Measurements from ENCODE around the gene PROSER2. TPM values are rescaled to one million over a fixed set of nuclear protein-coding genes. Genes with fewer than 3 reads are reported as not detected.

Gene PROSER2
- total RNA-seq, 1 experiment from 2014 or later, result 19.5 TPM

GRCh38 chr10:11908991-11909390 lies 85.8 kb downstream of the PROSER2 start:
- H3K27ac Mint-ChIP-seq (ENCODE audit: unreplicated experiment), result no peak overlapping the region
- BruUV-seq (replicated peaks), result no TSS peak

GRCh38 chr10:11909618-11910017 lies 86.5 kb downstream of the PROSER2 start:
- no peaks in the 10 kb centered on the region for H3K9me3 Mint-ChIP-seq (ENCODE audit: low read depth, unreplicated experiment)
- no peak overlapping the region for H3K4me3 Mint-ChIP-seq (ENCODE audit: low read depth, unreplicated experiment)
- no peak overlapping the region for H3K27ac Mint-ChIP-seq (ENCODE audit: unreplicated experiment)
- H3K4me1 Mint-ChIP-seq (ENCODE audit: low read depth, unreplicated experiment), result no peaks in the 10 kb centered on the region
- intact Hi-C loops (cut with micrococcal nuclease; ENCODE audit: unreplicated experiment), result no loop called here
- no peak for DNase-seq
- no peaks in the 10 kb centered on the region for H3K27me3 Mint-ChIP-seq (ENCODE audit: unreplicated experiment)
- CTCF ChIA-PET, result interaction anchor here (1.0 kb wide), 1 partner anchor 8 kb away, joined by 3 read pairs; no protein-coding TSS in a partner anchor
- TF ChIP-seq CTCF (IDR thresholded peaks at IDR 0.05; ENCODE audit: unreplicated experiment), result no peak
- BruUV-seq (replicated peaks), result no TSS peak
- H3K36me3 Mint-ChIP-seq (ENCODE audit: insufficient read depth, unreplicated experiment), result no peaks in the 10 kb centered on the region

More at GRCh38 chr10:11908991-11909390, 85.8 kb downstream of the PROSER2 start:
- no peaks in the 10 kb centered on the region for H3K36me3 Mint-ChIP-seq (ENCODE audit: insufficient read depth, unreplicated experiment)
- DNase-seq, result no peak
- no peak overlapping the region for H3K4me3 Mint-ChIP-seq (ENCODE audit: low read depth, unreplicated experiment)
- intact Hi-C loops (cut with micrococcal nuclease; ENCODE audit: unreplicated experiment), result no loop called here
- CTCF ChIA-PET, result interaction anchor here (1.0 kb wide), 1 partner anchor 9 kb away, joined by 3 read pairs; no protein-coding TSS in a partner anchor
- TF ChIP-seq CTCF (IDR thresholded peaks at IDR 0.05; ENCODE audit: unreplicated experiment), result no peak
- H3K9me3 Mint-ChIP-seq (ENCODE audit: low read depth, unreplicated experiment), result no peaks in the 10 kb centered on the region
- no peaks in the 10 kb centered on the region for H3K4me1 Mint-ChIP-seq (ENCODE audit: low read depth, unreplicated experiment)
- no peaks in the 10 kb centered on the region for H3K27me3 Mint-ChIP-seq (ENCODE audit: unreplicated experiment)

- H3K4me3 Mint-ChIP-seq (ENCODE audit: low read depth, unreplicated experiment), result no peak overlapping the region
- TF ChIP-seq CTCF (IDR thresholded peaks at IDR 0.05; ENCODE audit: unreplicated experiment), result no peak
- H3K36me3 Mint-ChIP-seq (ENCODE audit: insufficient read depth, unreplicated experiment), result no peaks in the 10 kb centered on the region
- CTCF ChIA-PET, result no interaction called here
- H3K27me3 Mint-ChIP-seq (ENCODE audit: unreplicated experiment), result no peaks in the 10 kb centered on the region
- H3K9me3 Mint-ChIP-seq (ENCODE audit: low read depth, unreplicated experiment), result no peaks in the 10 kb centered on the region
- H3K27ac Mint-ChIP-seq (ENCODE audit: unreplicated experiment), result no peak overlapping the region
- no peaks in the 10 kb centered on the region for H3K4me1 Mint-ChIP-seq (ENCODE audit: low read depth, unreplicated experiment)
- DNase-seq, result no peak
- BruUV-seq (replicated peaks), result no TSS peak
- intact Hi-C loops (cut with micrococcal nuclease; ENCODE audit: unreplicated experiment), result no loop called here
Measured at GRCh38 chr10:11910102-11910501, 86.9 kb downstream of the PROSER2 start.

GRCh38 chr10:11913079-11913641 lies 90.0 kb downstream of the PROSER2 start:
- BruUV-seq (replicated peaks), result no TSS peak
- TF ChIP-seq CTCF (IDR thresholded peaks at IDR 0.05; ENCODE audit: unreplicated experiment), result no peak
- intact Hi-C loops (cut with micrococcal nuclease; ENCODE audit: unreplicated experiment), result no loop called here
- no peaks in the 10 kb centered on the region for H3K27me3 Mint-ChIP-seq (ENCODE audit: unreplicated experiment)
- no peaks in the 10 kb centered on the region for H3K36me3 Mint-ChIP-seq (ENCODE audit: insufficient read depth, unreplicated experiment)
- H3K4me1 Mint-ChIP-seq (ENCODE audit: low read depth, unreplicated experiment), result no peaks in the 10 kb centered on the region
- H3K4me3 Mint-ChIP-seq (ENCODE audit: low read depth, unreplicated experiment), result no peak overlapping the region
- no peak for DNase-seq
- H3K9me3 Mint-ChIP-seq (ENCODE audit: low read depth, unreplicated experiment), result no peaks in the 10 kb centered on the region
- no peak overlapping the region for H3K27ac Mint-ChIP-seq (ENCODE audit: unreplicated experiment)
- CTCF ChIA-PET, result no interaction called here
